Subcutaneous abdominal adipose tissue (tissue), 5 donors: ENCODE results near the gene PRKD1.
"Not testable (repeated sequence)": the region's sequence is repeated elsewhere in the genome, so short reads cannot be mapped to it uniquely, and the experiment has no call there.

Source experiments
- H3K27ac ChIP-seq: one replicate; pipeline ENCODE4 v1.7.0; 2013; ENCODE audit warnings: low read depth, mild to moderate bottlenecking, inconsistent platforms, low read length, moderate library complexity
- H3K27me3 ChIP-seq, 5 donors: one replicate each; pipeline ENCODE4 v1.7.0; 2013; ENCODE audit warnings: low read length in 5 of 5, inconsistent platforms in 1 of 5; ENCODE audit not compliant: control insufficient read depth in 5 of 5, insufficient read depth in 4 of 5
- H3K36me3 ChIP-seq, 5 donors: one replicate each; pipeline ENCODE4 v1.7.0; 2013; ENCODE audit warnings: low read length in 5 of 5; ENCODE audit not compliant: control insufficient read depth in 5 of 5, insufficient read depth in 5 of 5
- H3K4me1 ChIP-seq, 5 donors: one replicate each; pipeline ENCODE4 v1.7.0; 2013; ENCODE audit warnings: low read length in 5 of 5, mild to moderate bottlenecking in 3 of 5, moderate library complexity in 1 of 5; ENCODE audit not compliant: control insufficient read depth in 5 of 5, insufficient read depth in 5 of 5
- H3K4me3 ChIP-seq, 5 donors: one replicate each; pipeline ENCODE4 v1.7.0; 2013; ENCODE audit warnings: low read length in 5 of 5, low read depth in 1 of 5
- H3K9ac ChIP-seq, 5 donors: one replicate each; pipeline ENCODE4 v1.7.0; 2013; ENCODE audit warnings: low read length in 5 of 5, mild to moderate bottlenecking in 4 of 5, moderate library complexity in 3 of 5
- H3K9me3 ChIP-seq, 5 donors: one replicate each; pipeline ENCODE4 v1.7.0; 2013; ENCODE audit warnings: low read length in 5 of 5; ENCODE audit not compliant: control insufficient read depth in 5 of 5
- donor health status: healthy.
- donor health status: healthy.
- donor health status: healthy.
- donor health status: healthy.
- donor health status: healthy.

The PRKD1 gene

GRCh38 chr14:29712601-29713000 lies 215.0 kb downstream of the PRKD1 start:
- Histone ChIP-seq H3K4me1 (peaks cover 0 to 12% (median 7%) of the 10 kb centered on the region in 5 donors), H3K4me3 (no peak overlapping the region), H3K27ac (no peak overlapping the region)

DNA sequence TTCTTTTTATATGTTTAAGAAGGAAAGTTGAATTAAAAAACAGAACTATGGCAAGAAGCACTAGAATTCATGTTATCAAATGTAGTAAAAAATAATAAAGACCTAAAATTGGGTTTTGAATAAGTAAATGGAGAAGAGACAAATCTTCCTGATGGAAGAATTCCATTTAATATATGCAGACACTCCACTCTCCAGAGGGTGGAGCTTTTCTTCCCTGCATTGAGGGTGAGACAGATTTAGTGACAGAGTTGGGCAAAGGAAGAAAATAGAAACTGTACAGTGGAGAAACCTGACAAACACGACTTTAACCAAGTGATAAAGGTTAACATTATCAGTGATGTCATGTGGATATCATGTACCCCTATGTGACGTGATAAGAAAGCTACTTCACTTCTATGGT lies 217.6 kb downstream of the PRKD1 start:
- Histone ChIP-seq H3K36me3 (no peaks in the 10 kb centered on the region), H3K4me3 (no peak overlapping the region), H3K9me3 (peaks cover 0 to 2% (median 0%) of the 10 kb centered on the region in 5 donors), H3K27ac (no peak overlapping the region), H3K27me3 (no peaks in the 10 kb centered on the region), H3K4me1 (no peaks in the 10 kb centered on the region), H3K9ac (no peak overlapping the region)

More at GRCh38 chr14:29712601-29713000, 215.0 kb downstream of the PRKD1 start:
- Histone ChIP-seq H3K9ac (no peak overlapping the region), H3K36me3 (no peaks in the 10 kb centered on the region), H3K27me3 (no peaks in the 10 kb centered on the region), H3K9me3 (no peaks in the 10 kb centered on the region)

GRCh38 chr14:29709490-29709889 lies 218.2 kb downstream of the PRKD1 start:
- Histone ChIP-seq H3K9ac (no peak overlapping the region), H3K27me3 (no peaks in the 10 kb centered on the region), H3K36me3 (no peaks in the 10 kb centered on the region), H3K4me3 (no peak overlapping the region), H3K4me1 (no peaks in the 10 kb centered on the region), H3K27ac (no peak overlapping the region), H3K9me3 (peaks cover 0 to 2% (median 0%) of the 10 kb centered on the region in 5 donors)

DNA sequence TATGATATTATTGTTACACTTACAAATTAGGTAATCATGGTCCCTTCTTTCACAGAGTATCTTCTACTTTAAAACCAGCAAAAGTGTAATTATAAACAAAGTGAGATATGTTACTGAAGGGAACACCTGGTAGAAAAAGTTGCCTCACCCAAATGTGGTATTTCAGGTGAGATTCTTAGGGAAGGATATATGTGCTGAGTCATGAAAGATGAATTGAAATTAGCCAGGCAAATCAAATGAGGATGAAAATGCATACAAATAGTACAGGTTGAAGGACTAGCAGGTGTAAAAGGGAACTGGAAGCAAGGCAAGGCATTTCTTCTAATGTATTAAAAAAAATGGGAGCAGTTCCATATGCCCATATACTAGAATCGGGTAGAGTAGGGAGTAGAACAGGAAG lies 220.9 kb downstream of the PRKD1 start:
- Histone ChIP-seq H3K27me3 (no peaks in the 10 kb centered on the region), H3K4me3 (no peak overlapping the region), H3K9ac (no peak overlapping the region), H3K27ac (no peak overlapping the region), H3K36me3 (no peaks in the 10 kb centered on the region), H3K9me3 (peaks cover 0 to 2% (median 0%) of the 10 kb centered on the region in 5 donors), H3K4me1 (no peaks in the 10 kb centered on the region)

GRCh38 chr14:29705801-29706200 lies 221.8 kb downstream of the PRKD1 start:
- H3K4me1 ChIP-seq = no peaks in the 10 kb centered on the region
- no peaks in the 10 kb centered on the region for H3K36me3 ChIP-seq
- no peak overlapping the region for H3K4me3 ChIP-seq
- H3K27me3 ChIP-seq = no peaks in the 10 kb centered on the region
- H3K9me3 ChIP-seq = peaks cover 0 to 2% (median 0%) of the 10 kb centered on the region in 5 donors
- H3K27ac ChIP-seq = no peak overlapping the region
- H3K9ac ChIP-seq = no peak overlapping the region

GRCh38 chr14:29689597-29689996 lies 238.1 kb downstream of the PRKD1 start:
- H3K4me3 ChIP-seq, H3K27me3 ChIP-seq, H3K9me3 ChIP-seq, H3K27ac ChIP-seq, H3K9ac ChIP-seq, H3K36me3 ChIP-seq: not testable (repeated sequence)
- H3K4me1 ChIP-seq = peaks cover 0 to 12% (median 5%) of the 10 kb centered on the region in 5 donors

GRCh38 chr14:29687866-29688265 lies 239.8 kb downstream of the PRKD1 start:
- Histone ChIP-seq H3K4me3 (no peak overlapping the region), H3K36me3 (no peaks in the 10 kb centered on the region), H3K27me3 (no peaks in the 10 kb centered on the region), H3K4me1 (peaks cover 0 to 20% (median 5%) of the 10 kb centered on the region in 5 donors), H3K9ac (no peak overlapping the region), H3K27ac (no peak overlapping the region), H3K9me3 (no peaks in the 10 kb centered on the region)

- Histone ChIP-seq H3K4me1 (peaks cover 0 to 23% (median 5%) of the 10 kb centered on the region in 5 donors), H3K36me3 (no peaks in the 10 kb centered on the region), H3K27ac (no peak overlapping the region), H3K9ac (no peak overlapping the region), H3K9me3 (no peaks in the 10 kb centered on the region), H3K4me3 (no peak overlapping the region), H3K27me3 (no peaks in the 10 kb centered on the region)
Measured at GRCh38 chr14:29687071-29687765, 240.4 kb downstream of the PRKD1 start.

DNA sequence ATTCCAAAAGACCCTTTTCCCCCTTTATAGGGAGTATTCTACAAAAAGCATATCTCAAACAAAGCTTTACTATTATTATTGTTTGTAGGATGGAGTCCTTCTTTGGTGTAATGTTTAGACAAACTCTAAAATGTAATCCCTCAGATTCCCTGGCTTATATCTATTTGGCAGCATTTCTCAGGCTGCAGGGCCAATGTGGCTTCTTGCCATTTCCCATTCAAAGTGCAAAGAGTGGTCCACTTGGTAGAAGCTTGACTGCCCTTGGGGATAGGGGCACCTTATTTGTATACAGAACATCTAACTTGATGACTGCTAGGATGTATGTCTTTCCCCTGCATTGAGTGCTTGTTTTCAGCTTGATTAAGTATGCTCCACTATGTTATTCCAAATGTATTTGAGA lies 242.7 kb downstream of the PRKD1 start:
- Histone ChIP-seq H3K27ac (no peak overlapping the region), H3K36me3 (no peaks in the 10 kb centered on the region), H3K9ac (no peak overlapping the region), H3K9me3 (no peaks in the 10 kb centered on the region), H3K4me1 (peaks cover 0 to 23% (median 5%) of the 10 kb centered on the region in 5 donors), H3K27me3 (no peaks in the 10 kb centered on the region), H3K4me3 (no peak overlapping the region)

DNA sequence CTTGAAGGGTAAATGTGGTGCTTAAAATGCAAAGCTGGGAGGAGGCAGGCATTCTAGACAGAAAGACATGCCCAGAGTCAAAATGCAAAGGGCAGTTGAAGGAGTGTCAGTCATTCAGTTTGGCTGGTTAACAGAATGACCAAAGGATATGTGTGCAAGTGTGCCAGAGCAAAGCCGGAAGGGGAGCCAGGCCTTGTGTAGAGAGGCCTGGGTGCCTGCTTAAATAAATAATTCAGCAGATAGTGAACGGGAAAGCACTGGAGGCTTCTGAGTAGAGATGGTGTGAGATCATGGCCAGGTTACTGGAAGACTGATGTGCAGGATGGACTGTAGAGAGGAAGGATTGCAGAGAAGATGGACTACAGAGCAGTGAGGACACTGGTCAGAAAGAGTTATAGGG lies 244.9 kb downstream of the PRKD1 start:
- Histone ChIP-seq H3K27ac (no peak overlapping the region), H3K9me3 (no peaks in the 10 kb centered on the region), H3K27me3 (no peaks in the 10 kb centered on the region), H3K4me3 (no peak overlapping the region), H3K36me3 (no peaks in the 10 kb centered on the region), H3K9ac (no peak overlapping the region), H3K4me1 (peaks cover 0 to 19% (median 3%) of the 10 kb centered on the region in 5 donors)
